Activated effector memory CD4-positive, alpha-beta T cell treated with anti-CD3 and anti-CD28 coated beads, Interleukin-2, amount 50 U/mL, for 16 hours (primary cell): ENCODE measurements around the gene PHACTR1.

Experiments used
- DNase-seq: peaks from one replicate; pipeline ENCODE4 v3.0.0-alpha.2; 2020

Gene PHACTR1

GRCh38 chr6:13038315-13038714, 321.7 kb downstream of the PHACTR1 start:
- no peak for DNase-seq

GRCh38 chr6:13038741-13039190, 322.2 kb downstream of the PHACTR1 start:
- no peak for DNase-seq

- no peak for DNase-seq
Observed at GRCh38 chr6:13044390-13044789, 327.8 kb downstream of the PHACTR1 start.

DNA sequence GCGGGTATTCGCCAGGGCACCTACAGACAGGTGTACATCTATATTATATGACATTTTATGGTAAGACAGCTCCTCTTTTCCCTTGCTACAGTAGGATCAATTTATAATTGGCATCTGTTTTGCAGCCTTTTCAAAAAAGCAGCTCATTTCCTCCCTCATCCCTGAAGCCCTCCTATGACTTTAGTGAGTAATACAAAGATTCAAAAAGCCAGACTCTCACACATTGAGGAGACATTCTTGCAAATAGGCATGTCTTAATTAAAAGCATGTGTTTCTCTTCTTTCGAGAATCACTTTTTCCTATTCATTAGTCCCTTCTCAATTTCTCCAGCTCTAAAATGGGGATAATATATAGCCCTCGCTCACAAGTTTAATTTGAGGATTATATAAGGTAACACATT, 328.3 kb downstream of the PHACTR1 start:
- no peak for DNase-seq

- no peak for DNase-seq
Observed at GRCh38 chr6:13045676-13046075, 329.1 kb downstream of the PHACTR1 start.

GRCh38 chr6:13046084-13046483, 329.5 kb downstream of the PHACTR1 start:
- no peak for DNase-seq

DNA sequence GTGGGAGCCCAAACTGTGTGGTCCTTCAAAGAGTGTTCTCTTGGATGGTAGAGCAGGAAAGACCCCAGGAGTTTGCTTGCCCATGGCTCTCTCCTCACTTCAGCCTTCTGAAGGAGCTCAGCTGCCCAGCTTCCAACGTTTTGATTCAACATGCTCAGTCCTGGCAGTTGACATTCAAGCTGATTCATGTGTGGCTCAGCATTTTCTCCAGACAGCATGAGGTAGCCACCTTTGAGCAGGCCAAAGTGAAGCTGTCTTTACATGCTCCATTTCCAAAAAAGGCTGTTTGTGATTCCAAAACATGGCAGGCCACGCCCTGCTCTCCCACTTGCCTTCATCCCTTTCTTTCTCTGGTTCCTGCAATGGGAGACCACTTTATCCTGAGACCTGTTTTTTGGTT, 331.5 kb downstream of the PHACTR1 start:
- no peak for DNase-seq

DNA sequence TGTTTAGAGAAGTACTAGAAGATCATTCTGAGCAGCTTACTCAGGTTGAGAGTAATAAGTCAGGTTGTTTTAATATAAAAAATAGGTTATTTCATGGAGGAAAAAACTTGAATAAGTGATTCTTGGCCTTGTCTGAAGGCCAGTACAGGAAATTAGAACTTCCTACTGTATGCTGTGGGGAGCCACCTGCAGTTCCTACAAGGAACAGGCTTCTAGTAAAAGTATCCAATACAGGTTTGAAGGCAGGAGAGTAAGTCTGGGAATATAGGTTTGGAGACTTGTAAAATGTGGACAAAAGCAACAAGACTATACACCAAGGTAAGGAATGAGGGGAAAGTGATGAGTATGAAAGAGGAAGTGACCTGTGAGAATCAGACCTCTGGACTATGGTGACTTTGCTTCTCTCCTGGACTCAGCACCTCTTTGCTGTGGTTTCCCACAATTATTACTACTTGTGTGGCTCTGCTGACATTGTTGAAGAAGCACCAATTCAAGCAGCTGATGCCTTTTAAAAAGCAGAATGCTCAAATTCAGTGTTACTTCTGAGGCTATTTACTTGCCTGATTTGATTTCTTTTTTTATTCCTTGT, 333.2 kb downstream of the PHACTR1 start:
- no peak for DNase-seq

GRCh38 chr6:13053006-13053461, 336.5 kb downstream of the PHACTR1 start:
- DNase-seq, result no peak

GRCh38 chr6:13058051-13058450, 341.5 kb downstream of the PHACTR1 start:
- no peak for DNase-seq

- no peak for DNase-seq
Observed at GRCh38 chr6:13059026-13059425, 342.5 kb downstream of the PHACTR1 start.

- DNase-seq, result no peak
Observed at GRCh38 chr6:13063300-13063918, 346.8 kb downstream of the PHACTR1 start.

DNA sequence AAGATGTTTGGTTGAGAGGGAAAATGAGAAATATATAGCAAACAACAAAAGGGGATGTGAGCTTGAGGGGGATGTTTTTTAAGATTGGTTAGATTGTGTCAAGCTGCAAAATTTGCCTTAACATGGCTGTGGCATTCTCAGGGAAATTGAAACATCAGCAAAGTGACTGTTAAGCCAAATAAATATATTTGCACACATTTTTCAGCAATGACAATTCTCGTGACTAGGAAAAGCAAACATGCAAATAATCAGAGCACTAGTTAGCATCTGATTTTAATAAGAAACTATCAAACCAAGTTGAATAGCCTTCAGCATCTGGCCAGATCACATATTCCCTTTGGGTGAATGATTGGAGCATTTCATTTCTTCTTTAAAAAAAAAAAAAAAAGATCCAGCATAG, 349.0 kb downstream of the PHACTR1 start:
- no peak for DNase-seq

DNA sequence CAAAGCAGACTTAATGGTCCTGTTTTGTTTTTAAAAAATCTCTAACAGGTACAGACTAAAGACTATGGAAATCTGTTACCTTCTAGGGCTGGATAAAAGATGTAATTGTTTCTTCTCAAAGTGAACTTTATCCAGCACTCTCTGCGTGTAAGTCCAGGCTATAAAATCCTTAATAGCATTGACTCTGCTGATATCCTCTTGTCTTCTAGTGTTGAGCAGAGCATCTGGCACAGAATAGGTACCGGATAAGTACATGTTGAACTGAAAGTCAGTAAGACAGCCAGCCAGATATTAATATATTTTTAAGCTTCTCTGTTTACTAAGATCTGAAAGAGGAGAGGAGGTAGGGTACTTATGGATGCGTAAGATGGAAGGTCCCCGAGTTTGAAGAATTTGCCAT, 349.5 kb downstream of the PHACTR1 start:
- DNase-seq, result no peak

- DNase-seq, result no peak
Observed at GRCh38 chr6:13066820-13067219, 350.3 kb downstream of the PHACTR1 start.

GRCh38 chr6:13068586-13069210, 352.1 kb downstream of the PHACTR1 start:
- DNase-seq, result no peak

- no peak for DNase-seq
Observed at GRCh38 chr6:13071550-13072345, 355.2 kb downstream of the PHACTR1 start.

DNA sequence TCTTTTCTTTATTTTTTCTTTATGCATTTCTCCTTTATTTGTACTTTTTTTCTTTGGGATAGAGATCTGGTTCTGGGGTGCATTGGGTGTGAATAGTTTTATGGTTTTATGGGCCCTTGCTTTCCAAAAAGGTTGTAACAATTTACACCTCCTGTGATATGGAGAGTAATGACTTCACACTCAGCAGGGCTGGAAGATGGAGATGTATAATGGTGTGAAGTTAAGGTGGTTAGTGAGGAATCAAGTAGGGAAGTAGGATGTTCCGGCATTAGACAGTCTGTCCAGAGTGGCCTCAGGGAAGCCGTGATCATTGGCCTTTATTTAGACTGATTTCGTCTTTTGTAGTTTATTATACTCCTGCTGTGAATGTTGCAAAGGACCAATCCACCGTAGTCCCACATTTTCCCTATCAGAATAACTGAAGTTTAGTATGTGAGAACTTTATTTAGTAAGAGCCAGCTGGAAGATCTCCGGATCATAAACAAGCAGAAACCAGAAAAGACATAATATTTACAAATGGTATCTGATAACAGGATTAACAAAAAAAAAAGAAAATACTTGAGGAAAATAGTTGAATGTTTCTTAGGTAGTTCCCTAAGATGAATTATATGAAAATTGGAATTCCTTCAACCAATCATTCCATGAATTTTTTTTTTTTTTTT, 356.2 kb downstream of the PHACTR1 start:
- DNase-seq, result no peak

GRCh38 chr6:13074415-13075140, 358.0 kb downstream of the PHACTR1 start:
- no peak for DNase-seq

DNA sequence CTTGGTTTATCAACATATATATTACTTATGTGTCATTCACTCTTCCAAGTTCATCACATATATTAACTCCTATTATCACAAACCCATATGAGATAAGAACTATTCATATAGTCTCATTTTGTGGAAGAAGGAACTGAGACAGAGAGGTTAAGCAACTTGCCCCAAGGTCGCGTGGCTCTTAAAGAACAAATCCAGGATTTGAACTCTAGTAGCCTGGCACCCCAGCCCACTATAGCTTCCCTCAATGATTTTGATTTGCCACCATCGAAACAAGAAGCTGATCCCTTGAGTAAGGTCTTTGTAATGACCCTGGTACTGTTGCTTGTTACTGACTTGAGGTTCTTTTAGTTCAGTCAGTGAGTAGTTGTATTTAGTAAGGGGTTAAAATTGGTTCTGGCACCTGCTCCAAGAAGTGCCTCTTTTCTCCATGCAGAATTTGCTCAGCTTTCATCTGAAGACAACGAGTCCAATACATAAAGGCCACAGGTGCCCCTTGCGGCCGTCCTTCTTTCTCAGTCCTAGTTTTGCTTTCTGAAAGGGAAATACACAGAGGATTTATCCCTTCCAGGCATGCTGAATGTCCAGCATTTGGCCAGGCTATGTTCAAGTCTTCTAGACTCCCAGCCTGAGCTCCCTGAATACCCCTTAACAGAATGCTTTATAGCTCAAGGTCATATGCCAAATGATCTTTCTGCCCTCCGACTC, 358.7 kb downstream of the PHACTR1 start:
- DNase-seq, result no peak

GRCh38 chr6:13076575-13076974, 360.0 kb downstream of the PHACTR1 start:
- DNase-seq, result no peak

GRCh38 chr6:13077117-13077516, 360.6 kb downstream of the PHACTR1 start:
- DNase-seq, result no peak
